Measurements from ENCODE around the gene PDCD4.

DNA sequence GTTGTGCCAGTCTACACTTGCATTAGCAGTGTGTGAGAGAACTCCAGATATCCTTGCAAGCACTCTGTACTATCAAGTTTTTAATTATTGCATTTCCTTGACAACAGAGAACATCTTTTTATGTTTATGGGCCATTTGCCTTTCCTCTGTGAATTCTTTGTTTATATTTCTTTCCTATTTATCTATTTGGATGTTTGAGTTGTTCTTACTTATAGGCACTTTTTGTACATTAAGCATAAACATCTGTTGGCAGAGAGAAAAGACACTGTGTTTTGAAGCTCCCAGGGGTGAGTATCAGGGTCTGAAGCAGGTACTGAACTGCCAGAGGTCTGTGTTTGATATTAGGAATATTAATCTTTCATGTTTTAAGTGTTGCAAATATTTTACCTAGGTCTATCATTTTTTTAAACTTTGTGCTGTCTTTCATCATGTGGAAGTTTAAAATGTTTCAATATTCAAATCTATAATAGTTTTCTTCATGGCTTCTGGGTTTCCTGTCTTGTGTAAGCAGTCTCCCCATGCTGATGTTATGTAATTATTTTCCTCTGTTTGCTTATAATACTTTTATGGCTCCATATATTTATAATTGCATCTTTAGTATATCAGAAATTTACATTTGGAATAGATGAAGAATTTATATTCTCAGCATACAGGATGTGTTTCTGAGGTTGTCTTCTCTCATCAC, 17.7 kb upstream of the PDCD4 start:
- no peak for TF ChIP-seq POLR2A (IDR thresholded peaks at IDR 0.05)
- TF ChIP-seq, protein P1, sequence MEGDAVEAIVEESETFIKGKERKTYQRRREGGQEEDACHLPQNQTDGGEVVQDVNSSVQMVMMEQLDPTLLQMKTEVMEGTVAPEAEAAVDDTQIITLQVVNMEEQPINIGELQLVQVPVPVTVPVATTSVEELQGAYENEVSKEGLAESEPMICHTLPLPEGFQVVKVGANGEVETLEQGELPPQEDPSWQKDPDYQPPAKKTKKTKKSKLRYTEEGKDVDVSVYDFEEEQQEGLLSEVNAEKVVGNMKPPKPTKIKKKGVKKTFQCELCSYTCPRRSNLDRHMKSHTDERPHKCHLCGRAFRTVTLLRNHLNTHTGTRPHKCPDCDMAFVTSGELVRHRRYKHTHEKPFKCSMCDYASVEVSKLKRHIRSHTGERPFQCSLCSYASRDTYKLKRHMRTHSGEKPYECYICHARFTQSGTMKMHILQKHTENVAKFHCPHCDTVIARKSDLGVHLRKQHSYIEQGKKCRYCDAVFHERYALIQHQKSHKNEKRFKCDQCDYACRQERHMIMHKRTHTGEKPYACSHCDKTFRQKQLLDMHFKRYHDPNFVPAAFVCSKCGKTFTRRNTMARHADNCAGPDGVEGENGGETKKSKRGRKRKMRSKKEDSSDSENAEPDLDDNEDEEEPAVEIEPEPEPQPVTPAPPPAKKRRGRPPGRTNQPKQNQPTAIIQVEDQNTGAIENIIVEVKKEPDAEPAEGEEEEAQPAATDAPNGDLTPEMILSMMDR (IDR thresholded peaks at IDR 0.05): no peak

Data from upper lobe of left lung (tissue), 4 donors.